Activated naive CD8-positive, alpha-beta T cell (primary cell): ENCODE results near the gene RREB1.

Source experiments
- H3K27ac Mint-ChIP-seq: one replicate; pipeline ENCODE4 v1.8.0; 2021; ENCODE audit warnings: mixed read lengths
- H3K27me3 Mint-ChIP-seq: one replicate; pipeline ENCODE4 v1.8.0; 2021; ENCODE audit warnings: mixed read lengths
- H3K36me3 Mint-ChIP-seq: one replicate; pipeline ENCODE4 v1.8.0; 2021; ENCODE audit warnings: mixed read lengths
- H3K4me1 Mint-ChIP-seq: one replicate; pipeline ENCODE4 v1.8.0; 2021; ENCODE audit warnings: low read depth, mixed read lengths
- H3K4me3 Mint-ChIP-seq: one replicate; pipeline ENCODE4 v1.8.0; 2021; ENCODE audit warnings: mild to moderate bottlenecking, mixed read lengths
- H3K9me3 Mint-ChIP-seq: one replicate; pipeline ENCODE4 v1.8.0; 2021; ENCODE audit warnings: low read depth, mixed read lengths

The RREB1 gene

DNA sequence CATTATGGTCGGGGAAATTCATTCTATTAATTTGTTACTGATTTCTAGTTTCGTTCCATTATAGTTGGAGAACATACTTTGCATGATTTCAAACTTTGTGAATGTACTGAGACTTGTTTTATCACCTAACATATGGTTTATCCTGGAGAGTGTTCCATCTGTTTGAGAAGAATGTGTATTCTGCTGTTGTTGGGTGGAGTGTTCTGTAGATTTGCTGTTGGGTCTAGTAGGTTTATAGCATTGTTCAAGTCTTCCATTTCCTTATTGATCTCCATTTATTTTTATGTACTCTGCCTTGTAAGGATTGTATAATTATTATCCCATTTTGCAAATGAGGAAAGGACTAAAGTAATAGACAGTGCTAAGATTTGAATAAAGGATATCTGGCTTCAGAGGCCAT, 85.4 kb downstream of the RREB1 start:
- Mint-ChIP-seq H3K27me3 (no peaks in the 10 kb centered on the region), H3K9me3 (no peaks in the 10 kb centered on the region), H3K36me3 (peaks cover 25% of the 10 kb centered on the region), H3K4me3 (no peak overlapping the region), H3K4me1 (peaks cover 33% of the 10 kb centered on the region), H3K27ac (no peak overlapping the region)

DNA sequence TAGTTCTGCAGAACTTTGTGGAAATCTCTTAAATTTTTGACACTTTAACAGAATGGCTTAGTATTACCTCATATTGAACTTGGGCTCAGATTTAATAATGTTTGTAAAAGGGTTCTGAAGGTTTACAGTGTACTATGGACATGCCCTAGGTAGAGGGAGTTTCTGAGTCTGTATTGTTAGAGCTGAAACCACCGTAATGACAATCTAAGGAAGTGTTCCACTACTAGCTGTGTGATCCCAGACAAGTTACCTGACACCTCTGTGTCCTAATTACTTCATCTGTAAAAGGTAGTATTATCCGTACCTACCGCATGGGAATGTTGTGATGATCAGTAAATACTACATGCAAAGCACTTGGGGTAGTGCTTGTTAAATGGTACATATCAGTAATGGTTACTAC, 86.9 kb downstream of the RREB1 start:
- Mint-ChIP-seq H3K4me3 (no peak overlapping the region), H3K9me3 (no peaks in the 10 kb centered on the region), H3K36me3 (peaks cover 22% of the 10 kb centered on the region), H3K27me3 (no peaks in the 10 kb centered on the region), H3K4me1 (peaks cover 40% of the 10 kb centered on the region), H3K27ac (peak overlapping the region; percentile 3)

DNA sequence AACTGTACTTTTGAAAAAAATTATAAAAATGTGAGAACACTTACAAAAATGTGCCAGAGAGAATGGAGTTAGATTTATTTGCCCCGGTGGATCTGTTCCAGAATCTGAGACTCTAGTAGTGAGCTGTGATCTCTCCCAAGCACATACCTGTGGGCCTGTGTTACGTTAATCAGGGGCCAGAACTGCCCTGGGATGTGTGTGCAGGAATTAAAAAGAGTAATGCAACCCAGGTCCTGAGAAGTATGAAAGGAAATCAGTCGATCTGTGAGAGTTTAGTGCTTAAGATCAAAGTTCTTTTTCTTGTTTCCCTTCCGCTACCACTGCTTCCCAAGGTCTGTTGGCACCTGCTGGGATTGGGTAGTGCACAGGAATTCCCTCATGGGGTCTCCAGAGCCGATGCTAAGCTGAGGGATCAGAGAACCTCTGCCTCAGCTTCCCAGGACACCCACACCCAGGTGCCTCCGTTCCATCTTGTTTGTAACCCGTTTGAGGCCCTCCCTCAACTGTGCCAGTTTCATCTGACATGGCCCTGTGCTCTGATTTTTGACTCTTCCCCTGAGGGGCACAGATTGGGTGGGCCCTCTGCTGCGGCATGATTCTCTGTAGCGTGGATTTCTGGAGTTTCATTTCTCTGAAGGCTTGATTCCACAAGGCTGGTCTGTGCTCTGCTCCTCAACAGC, 87.7 kb downstream of the RREB1 start:
- Mint-ChIP-seq H3K4me3 (peak overlapping the region; percentile 64), H3K27me3 (no peaks in the 10 kb centered on the region), H3K9me3 (no peaks in the 10 kb centered on the region), H3K36me3 (peaks cover 20% of the 10 kb centered on the region), H3K4me1 (peaks cover 40% of the 10 kb centered on the region), H3K27ac (peak overlapping the region; percentile 71)

DNA sequence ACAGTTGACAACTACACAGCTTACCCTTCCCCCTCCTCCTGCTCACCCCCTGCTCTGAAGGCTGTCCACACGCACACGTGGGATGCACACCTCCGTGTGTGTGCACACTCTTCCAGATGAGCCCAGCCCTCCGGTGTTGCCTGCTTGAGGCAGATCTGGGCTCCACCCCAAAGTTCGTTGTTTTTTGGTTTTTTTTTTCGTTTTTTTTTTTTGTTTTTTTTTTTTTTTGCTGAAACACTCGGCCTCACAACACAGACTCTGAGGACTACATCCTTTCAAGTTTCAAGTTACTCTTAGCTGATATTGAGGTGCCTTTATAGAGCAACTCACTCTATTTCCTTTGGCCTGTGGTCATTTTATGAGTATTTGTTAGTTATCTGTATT, 88.2 kb downstream of the RREB1 start:
- peak overlapping the region; percentile 64 for H3K4me3 Mint-ChIP-seq
- peak overlapping the region; percentile 71 for H3K27ac Mint-ChIP-seq
- H3K27me3 Mint-ChIP-seq = no peaks in the 10 kb centered on the region
- peaks cover 16% of the 10 kb centered on the region for H3K36me3 Mint-ChIP-seq
- H3K9me3 Mint-ChIP-seq = no peaks in the 10 kb centered on the region
- H3K4me1 Mint-ChIP-seq = peaks cover 40% of the 10 kb centered on the region

DNA sequence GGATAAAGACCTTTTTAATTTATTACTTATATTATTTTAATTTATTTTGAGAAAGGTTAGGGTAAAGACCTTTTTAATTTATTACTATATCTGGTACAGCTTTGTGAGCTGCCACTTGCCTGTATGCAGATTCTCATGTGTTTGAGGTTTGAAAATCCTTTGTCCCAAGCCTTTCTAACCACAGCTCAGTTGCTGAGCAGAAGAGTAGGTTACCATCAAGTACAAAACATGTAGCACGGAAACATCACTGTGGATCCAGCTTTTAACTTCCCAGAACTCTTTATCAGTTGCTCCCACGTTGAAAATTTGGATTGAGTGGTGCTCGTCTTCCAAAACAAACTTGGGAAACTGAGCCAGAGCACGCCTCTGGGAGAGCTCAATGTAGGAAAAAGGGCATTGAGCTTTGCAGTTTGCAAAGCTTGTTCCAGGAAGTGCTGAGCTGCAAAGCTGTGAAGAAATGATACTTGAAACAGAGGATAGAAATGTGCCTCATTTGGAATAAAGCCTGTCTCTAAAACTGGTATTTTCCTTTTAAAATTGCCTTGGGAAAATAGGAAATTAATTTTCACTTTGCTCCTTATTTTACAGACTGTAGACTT, 89.0 kb downstream of the RREB1 start:
- H3K9me3 Mint-ChIP-seq = no peaks in the 10 kb centered on the region
- H3K4me1 Mint-ChIP-seq = peaks cover 44% of the 10 kb centered on the region
- no peaks in the 10 kb centered on the region for H3K27me3 Mint-ChIP-seq
- no peak overlapping the region for H3K27ac Mint-ChIP-seq
- H3K36me3 Mint-ChIP-seq = peaks cover 10% of the 10 kb centered on the region
- no peak overlapping the region for H3K4me3 Mint-ChIP-seq

DNA sequence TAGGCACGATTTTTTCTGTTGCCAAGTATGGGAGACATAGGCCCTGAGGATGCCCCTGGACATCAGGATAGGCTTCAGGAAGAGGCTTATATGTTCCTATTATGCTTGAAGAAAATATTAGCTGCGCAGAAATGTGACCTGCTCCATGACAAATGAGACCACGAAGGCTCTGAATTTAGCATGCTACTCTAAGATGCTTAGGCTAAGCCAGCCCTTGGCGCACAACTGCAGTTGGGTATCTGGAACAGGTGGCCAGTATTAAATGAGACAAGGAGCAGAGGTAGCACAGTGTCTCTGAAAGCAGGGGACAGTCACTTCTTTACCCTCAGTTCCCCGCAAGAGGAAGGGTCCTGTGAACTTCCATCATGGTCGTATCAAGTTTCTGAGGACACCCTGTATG, 90.0 kb downstream of the RREB1 start:
- Mint-ChIP-seq H3K9me3 (no peaks in the 10 kb centered on the region), H3K4me3 (no peak overlapping the region), H3K27me3 (no peaks in the 10 kb centered on the region), H3K27ac (no peak overlapping the region), H3K4me1 (peaks cover 51% of the 10 kb centered on the region), H3K36me3 (peaks cover 13% of the 10 kb centered on the region)

DNA sequence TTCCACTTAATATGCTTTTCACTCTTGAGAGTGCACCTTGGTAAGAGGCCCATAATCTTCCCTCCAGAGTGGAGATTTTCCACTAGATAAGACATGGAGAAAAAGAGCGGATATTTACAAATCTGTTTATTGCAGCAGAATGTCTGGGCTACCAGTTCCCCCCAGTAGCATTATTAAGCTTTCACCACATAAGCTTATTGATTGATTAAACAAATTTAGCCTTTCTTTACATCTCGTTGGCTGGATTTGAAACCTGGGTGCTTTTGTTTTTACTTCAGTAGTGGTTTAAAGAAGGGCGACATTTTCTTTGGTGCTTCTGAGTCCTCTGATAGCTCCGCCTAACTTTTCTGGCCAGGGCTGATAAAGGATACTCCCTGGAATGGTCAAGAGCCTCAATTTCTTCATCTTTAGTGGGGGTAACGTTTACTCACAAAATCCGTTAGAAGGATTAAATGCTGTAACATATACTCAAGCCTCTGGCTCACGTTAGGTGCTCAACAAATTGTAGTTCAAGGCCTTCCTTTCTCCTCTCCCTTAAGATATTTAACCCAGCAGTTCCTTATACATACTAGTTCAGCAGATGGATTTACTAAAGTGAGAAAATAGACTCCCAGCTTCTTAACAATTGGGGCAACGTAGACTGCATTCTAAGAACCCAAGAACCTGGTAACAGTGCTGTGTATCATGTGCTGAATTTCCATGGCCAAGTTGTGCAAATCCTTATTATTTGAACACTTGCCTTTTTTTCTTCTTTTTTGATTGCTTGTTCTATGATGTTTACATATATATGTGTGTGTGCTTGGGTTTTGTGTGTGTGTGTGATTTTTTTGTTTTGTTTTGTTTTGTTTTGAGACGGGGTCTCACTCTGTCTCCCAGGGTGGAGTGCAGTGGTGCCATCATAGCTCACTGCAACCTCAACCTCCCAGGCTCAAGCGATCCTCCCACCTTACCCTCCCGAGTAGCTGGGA, 91.4 kb downstream of the RREB1 start:
- no peaks in the 10 kb centered on the region for H3K27me3 Mint-ChIP-seq
- no peaks in the 10 kb centered on the region for H3K9me3 Mint-ChIP-seq
- H3K36me3 Mint-ChIP-seq = peaks cover 12% of the 10 kb centered on the region
- no peak overlapping the region for H3K27ac Mint-ChIP-seq
- peaks cover 48% of the 10 kb centered on the region for H3K4me1 Mint-ChIP-seq
- H3K4me3 Mint-ChIP-seq = no peak overlapping the region

DNA sequence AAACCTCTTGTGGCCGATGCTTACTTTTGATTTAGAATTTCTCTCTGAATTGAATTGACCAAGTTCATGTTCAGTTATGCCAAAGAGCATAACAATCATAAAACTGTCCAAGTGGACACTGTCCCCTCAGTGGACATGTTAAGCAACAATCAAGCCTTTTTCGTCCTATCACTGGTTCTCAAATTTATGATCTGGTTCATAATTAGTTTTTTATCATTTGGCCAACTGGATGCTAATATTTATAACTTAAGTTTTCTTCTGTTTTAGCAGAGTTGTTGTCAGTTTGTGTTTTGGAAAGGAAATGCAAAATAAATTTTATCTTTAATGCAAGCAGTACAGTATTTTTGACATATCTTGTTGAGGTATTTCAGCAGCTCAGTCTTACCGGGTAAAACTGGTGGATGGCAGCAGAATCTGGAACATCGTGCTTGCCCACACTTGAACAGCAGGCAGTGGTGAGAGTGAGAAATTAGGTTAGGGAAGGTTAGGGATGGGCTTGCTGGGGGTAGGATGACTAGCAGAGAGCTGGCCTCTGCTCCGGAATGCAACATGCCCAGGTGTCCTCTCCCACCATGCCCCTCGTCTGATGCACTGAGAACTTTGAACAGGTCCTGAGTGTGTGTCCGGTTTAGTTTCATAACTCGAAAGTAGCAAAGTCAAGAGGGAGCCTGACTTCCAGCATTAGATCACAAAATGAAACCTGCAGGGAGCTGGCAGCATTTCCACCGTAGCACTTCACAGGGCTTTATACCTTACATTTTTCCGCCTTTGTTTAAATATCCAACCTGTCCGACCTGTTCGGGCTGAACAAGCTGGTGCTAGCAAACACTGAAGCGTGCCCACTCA, 93.1 kb downstream of the RREB1 start:
- H3K9me3 Mint-ChIP-seq = no peaks in the 10 kb centered on the region
- peaks cover 34% of the 10 kb centered on the region for H3K4me1 Mint-ChIP-seq
- peaks cover 14% of the 10 kb centered on the region for H3K36me3 Mint-ChIP-seq
- no peak overlapping the region for H3K27ac Mint-ChIP-seq
- no peak overlapping the region for H3K4me3 Mint-ChIP-seq
- H3K27me3 Mint-ChIP-seq = no peaks in the 10 kb centered on the region

DNA sequence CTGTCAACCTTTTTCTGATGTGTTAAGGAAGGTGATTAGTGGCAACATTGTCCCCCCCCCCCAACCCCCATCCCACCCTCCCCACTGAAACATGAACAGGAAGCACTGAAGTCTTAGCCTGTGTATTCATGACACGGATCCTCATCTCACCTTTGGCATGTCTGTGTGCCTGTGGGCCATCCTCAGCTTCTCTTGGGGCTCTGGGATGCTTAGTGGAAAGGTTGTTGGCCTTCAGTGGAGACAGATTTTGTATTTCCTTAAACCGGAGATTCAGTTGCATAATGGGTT, 93.6 kb downstream of the RREB1 start:
- no peaks in the 10 kb centered on the region for H3K9me3 Mint-ChIP-seq
- peaks cover 14% of the 10 kb centered on the region for H3K36me3 Mint-ChIP-seq
- H3K27ac Mint-ChIP-seq = no peak overlapping the region
- H3K4me3 Mint-ChIP-seq = no peak overlapping the region
- no peaks in the 10 kb centered on the region for H3K27me3 Mint-ChIP-seq
- H3K4me1 Mint-ChIP-seq = peaks cover 29% of the 10 kb centered on the region

DNA sequence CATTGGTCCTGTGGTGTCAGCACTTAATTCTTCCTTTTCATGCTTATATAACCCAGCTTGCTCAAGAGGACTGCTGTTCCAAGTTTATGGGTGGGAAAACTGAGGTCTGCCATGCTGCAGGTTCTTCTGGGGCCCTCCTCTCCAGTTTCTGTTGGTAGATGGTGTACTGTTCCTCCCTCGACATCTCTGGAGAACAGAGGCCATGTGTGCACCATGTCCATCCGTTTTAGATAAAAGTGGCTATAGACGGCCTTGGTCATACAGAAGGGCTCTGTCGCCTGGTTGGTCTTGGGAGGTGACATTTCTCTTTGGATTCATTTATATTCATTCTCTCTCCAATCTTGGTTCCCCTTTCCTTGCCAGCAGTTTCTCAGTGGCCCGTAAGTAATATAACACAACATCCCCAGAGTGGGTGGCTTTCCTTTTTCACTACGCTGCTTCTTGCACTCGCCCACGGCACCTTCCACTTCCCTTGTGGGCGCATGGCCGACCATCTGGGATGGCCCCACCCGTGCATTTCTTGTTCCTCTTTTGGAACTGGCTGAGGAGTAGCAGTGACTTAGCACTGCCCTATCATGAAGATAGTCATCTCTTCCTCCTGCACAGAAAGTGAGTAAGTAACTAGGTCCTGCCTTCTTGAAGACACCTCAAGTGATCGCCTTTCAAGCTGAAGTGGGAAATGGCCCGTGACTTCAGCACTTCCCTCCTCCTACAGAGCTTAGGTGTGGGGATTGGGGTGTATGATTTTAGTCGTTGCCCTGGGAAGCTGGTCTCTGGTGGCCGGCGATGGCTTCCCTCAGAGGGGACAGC, 94.2 kb downstream of the RREB1 start:
- Mint-ChIP-seq H3K27ac (peak overlapping the region; percentile 54), H3K4me3 (no peak overlapping the region), H3K36me3 (peaks cover 14% of the 10 kb centered on the region), H3K4me1 (peaks cover 26% of the 10 kb centered on the region), H3K27me3 (no peaks in the 10 kb centered on the region), H3K9me3 (no peaks in the 10 kb centered on the region)

DNA sequence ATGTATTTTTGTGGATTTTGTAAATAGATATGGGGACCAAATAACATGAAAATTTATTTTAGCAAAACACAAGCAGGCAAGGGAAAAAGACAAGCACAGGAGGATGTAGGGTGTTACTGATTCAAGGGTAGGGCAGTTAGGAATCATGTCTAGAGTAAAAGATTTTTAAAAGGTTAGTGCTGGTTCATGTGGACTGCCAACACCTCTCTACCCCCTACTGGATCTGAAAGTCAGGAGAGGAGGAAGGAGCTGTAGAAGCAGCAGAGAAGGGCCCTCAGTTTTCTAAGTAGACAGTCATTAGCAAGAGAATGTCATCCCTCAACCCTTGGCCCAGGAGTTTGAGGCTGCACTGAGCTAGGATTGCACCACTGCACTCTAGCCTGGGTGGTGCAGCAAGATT, 95.2 kb downstream of the RREB1 start:
- Mint-ChIP-seq H3K4me1 (peaks cover 20% of the 10 kb centered on the region), H3K27ac (no peak overlapping the region), H3K36me3 (peaks cover 14% of the 10 kb centered on the region)

DNA sequence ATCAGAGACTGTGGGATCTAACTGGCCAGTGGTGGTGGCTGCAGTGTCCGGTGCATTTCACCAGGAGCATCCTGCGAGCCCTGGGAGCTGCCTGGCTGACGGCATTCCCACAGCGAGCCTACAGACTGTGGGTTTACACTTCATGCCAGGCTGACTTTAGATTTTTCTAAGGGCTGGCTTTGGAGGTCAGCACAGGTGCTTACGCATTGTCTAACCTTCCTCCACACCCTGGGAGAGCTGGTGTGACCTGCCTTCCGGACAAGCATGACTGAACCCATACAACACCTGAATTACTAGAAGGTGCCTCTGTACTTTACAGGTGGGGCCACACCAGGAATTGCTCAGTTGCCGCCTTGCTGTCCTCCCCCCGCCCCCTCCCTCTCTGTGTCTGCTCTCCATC, 96.2 kb downstream of the RREB1 start:
- no peaks in the 10 kb centered on the region for H3K27me3 Mint-ChIP-seq
- H3K9me3 Mint-ChIP-seq = no peaks in the 10 kb centered on the region
- no peak overlapping the region for H3K4me3 Mint-ChIP-seq
- H3K36me3 Mint-ChIP-seq = peaks cover 13% of the 10 kb centered on the region
- no peak overlapping the region for H3K27ac Mint-ChIP-seq
- H3K4me1 Mint-ChIP-seq = peaks cover 16% of the 10 kb centered on the region

More for the DNA sequence above, 95.2 kb downstream of the RREB1 start:
- no peaks in the 10 kb centered on the region for H3K9me3 Mint-ChIP-seq
- H3K4me3 Mint-ChIP-seq = no peak overlapping the region
- H3K27me3 Mint-ChIP-seq = no peaks in the 10 kb centered on the region

DNA sequence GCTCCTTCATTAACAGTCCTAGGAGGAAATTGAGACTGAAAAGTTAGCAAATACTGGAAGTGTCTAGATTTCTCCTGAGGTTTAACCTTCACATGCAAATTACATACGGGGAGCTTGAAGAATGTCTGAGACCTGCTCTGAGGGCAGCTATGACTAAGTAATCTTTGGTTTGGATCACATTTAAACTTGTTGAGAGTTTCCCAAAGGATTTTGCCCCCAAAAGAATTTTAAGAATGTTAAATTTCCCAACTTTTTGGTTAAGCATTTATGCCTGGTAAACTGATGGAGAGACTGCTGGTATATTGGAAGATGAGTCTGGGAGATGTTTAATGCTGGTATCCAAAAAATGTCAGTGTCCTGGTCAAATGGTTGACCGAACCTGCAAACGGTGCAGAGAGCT, 97.0 kb downstream of the RREB1 start:
- Mint-ChIP-seq H3K36me3 (peaks cover 9% of the 10 kb centered on the region), H3K4me3 (no peak overlapping the region), H3K27me3 (no peaks in the 10 kb centered on the region), H3K4me1 (peaks cover 11% of the 10 kb centered on the region), H3K27ac (no peak overlapping the region), H3K9me3 (no peaks in the 10 kb centered on the region)

DNA sequence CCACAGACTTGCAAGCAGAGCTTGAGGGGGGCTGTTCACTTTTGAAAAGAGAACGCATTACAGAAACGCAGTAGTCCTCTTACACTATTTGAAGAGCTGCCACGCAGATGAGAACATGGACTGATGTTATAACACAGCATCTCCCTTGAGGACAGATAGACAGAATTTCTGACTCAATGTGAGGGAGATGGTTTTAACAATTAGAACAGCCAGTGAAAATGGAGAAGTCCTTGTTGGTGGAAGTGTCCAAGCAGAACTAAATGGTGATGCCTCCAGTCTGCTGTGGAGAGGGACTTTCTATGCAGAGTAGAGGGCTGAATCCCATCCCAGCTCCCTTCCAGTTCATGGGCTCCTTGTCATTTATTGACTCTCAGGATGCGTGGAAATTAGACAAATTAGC, 100.0 kb downstream of the RREB1 start:
- peaks cover 8% of the 10 kb centered on the region for H3K36me3 Mint-ChIP-seq
- H3K4me1 Mint-ChIP-seq = peaks cover 1% of the 10 kb centered on the region
- no peaks in the 10 kb centered on the region for H3K27me3 Mint-ChIP-seq
- H3K27ac Mint-ChIP-seq = no peak overlapping the region
- no peaks in the 10 kb centered on the region for H3K9me3 Mint-ChIP-seq
- no peak overlapping the region for H3K4me3 Mint-ChIP-seq
